ENCODE results near the gene CNST. TPM values are rescaled to one million over a fixed set of nuclear protein-coding genes. Genes with fewer than 3 reads are reported as not detected.

CNST gene
- total and polyA plus RNA-seq, 9 of the 15 experiments (the other 6 are each of a cell fraction or from before 2014, with no cell fraction given), result 17.0 to 55.3 (median 30.8) TPM

- intact Hi-C loops (cut with micrococcal nuclease) (loop anchor here (2.0 kb wide), 1 partner anchor 16 kb away; the partner anchor contains the start of genes CNST and TFB2M), in situ Hi-C loops (cut with MboI) (no loop called here)
- H3K36me3 ChIP-seq (ENCODE audit: control insufficient read depth, insufficient read depth, low read length), result peaks cover 44% of the 10 kb centered on the region
- peak overlapping the region; percentile 79 for H3K4me2 ChIP-seq (ENCODE audit: insufficient read depth, low read length)
- no TSS peak for BruUV-seq (replicated peaks)
- CTCF ChIA-PET (ENCODE audit: low intra/inter-chr PET ratio), result no interaction called here
- H3K27ac ChIP-seq (ENCODE audit: extremely low read depth, low read depth, low read length), result peak overlapping the region; percentile 89
- DNase-seq (ENCODE audit: extremely low read depth in 1 of 4, low spot score in 3 of 4) (peak; percentile 42 to 86 (median 54)), ATAC-seq (peak; percentile 74), FAIRE-seq (peak; percentile 91)
- peaks cover 98% of the 10 kb centered on the region for H3K79me2 ChIP-seq (ENCODE audit: control insufficient read depth, insufficient read depth, low read length)
- peaks cover 31 to 59% of the 10 kb centered on the region in 2 experiments for H3K4me1 ChIP-seq (replicated peaks in 1 of 2; ENCODE audit: control insufficient read depth in 2 of 2, insufficient read depth in 2 of 2, low read length in 2 of 2)
- H3K9me1 ChIP-seq (ENCODE audit: control insufficient read depth, insufficient read depth, low read length), result no peaks in the 10 kb centered on the region
- no peaks in the 10 kb centered on the region for H3K9me3 ChIP-seq (replicated peaks; ENCODE audit: control insufficient read depth, insufficient read depth, low read depth, low read length)
- H3K9ac ChIP-seq (ENCODE audit: insufficient read depth in 1 of 2, low read depth in 2 of 2, low read length in 2 of 2), result peak overlapping the region; percentile 48 to 89
- POLR2A ChIA-PET, result interaction anchor here (0.6 to 5.7 kb wide), 5 partner anchors 9 to 67 kb away, joined by 3 to 26 read pairs (median 4); partner anchors contain the start of genes CNST and TFB2M
- H4K20me1 ChIP-seq (replicated peaks; ENCODE audit: control insufficient read depth, insufficient read depth, low read length), result no peaks in the 10 kb centered on the region
- no peaks in the 10 kb centered on the region for H3K27me3 ChIP-seq (ENCODE audit: control insufficient read depth in 2 of 2, insufficient read depth in 2 of 2, low read length in 2 of 2)
- 4% methylated on average over 17 of the region's 17 CpGs for WGBS (ENCODE audit: insufficient coverage, low coverage, missing lambda C conversion rate)
- peak overlapping the region; percentile 15 for H3K4me3 ChIP-seq
- H2AFZ ChIP-seq (ENCODE audit: low read depth, low read length), result peak overlapping the region; percentile 41
- TF ChIP-seq SETDB1 (IDR thresholded peaks at IDR 0.05; ENCODE audit: low read length) (no peak), PHB2 (IDR thresholded peaks at IDR 0.05; ENCODE audit: low read depth) (no peak), MBD1 (CRISPR knock-in tag; IDR thresholded peaks at IDR 0.05) (no peak), CHCHD3 (CRISPR knock-in tag; IDR thresholded peaks at IDR 0.05) (no peak), GABPA (tag; conservative IDR thresholded peaks at IDR 0.05; ENCODE audit: low read depth) (no peak), ARID3A (IDR thresholded peaks at IDR 0.05; ENCODE audit: borderline replicate concordance, low read depth, low read length) (peak; percentile 86; the same call in 1 of the 2 replicates), ZNF253 (CRISPR knock-in tag; conservative IDR thresholded peaks at IDR 0.05) (no peak), ELF2 (CRISPR knock-in tag; IDR thresholded peaks at IDR 0.05) (no peak), DIDO1 (tag; IDR thresholded peaks at IDR 0.05; ENCODE audit: low read depth) (no peak), ZNF740 (CRISPR knock-in tag; IDR thresholded peaks at IDR 0.05) (no peak), ZNF740 (tag; IDR thresholded peaks at IDR 0.05) (no peak)
- TF ChIP-seq, protein P1, sequence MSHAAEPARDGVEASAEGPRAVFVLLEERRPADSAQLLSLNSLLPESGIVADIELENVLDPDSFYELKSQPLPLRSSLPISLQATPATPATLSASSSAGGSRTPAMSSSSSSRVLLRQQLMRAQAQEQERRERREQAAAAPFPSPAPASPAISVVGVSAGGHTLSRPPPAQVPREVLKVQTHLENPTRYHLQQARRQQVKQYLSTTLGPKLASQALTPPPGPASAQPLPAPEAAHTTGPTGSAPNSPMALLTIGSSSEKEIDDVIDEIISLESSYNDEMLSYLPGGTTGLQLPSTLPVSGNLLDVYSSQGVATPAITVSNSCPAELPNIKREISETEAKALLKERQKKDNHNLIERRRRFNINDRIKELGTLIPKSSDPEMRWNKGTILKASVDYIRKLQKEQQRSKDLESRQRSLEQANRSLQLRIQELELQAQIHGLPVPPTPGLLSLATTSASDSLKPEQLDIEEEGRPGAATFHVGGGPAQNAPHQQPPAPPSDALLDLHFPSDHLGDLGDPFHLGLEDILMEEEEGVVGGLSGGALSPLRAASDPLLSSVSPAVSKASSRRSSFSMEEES (CRISPR knock-in tag; IDR thresholded peaks at IDR 0.05), result no peak
- TF ChIP-seq, protein P2, sequence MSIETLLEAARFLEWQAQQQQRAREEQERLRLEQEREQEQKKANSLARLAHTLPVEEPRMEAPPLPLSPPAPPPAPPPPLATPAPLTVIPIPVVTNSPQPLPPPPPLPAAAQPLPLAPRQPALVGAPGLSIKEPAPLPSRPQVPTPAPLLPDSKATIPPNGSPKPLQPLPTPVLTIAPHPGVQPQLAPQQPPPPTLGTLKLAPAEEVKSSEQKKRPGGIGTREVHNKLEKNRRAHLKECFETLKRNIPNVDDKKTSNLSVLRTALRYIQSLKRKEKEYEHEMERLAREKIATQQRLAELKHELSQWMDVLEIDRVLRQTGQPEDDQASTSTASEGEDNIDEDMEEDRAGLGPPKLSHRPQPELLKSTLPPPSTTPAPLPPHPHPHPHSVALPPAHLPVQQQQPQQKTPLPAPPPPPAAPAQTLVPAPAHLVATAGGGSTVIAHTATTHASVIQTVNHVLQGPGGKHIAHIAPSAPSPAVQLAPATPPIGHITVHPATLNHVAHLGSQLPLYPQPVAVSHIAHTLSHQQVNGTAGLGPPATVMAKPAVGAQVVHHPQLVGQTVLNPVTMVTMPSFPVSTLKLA (conservative IDR thresholded peaks at IDR 0.05), result 0 out of 4 replicates have a peak, but pooled peaks of 1 of the 2 experiments have one; percentile 33
These were observed 16.2 kb downstream of the CNST start for GRCh38 chr1:246582301-246583055.

Data from K562 (cell line).